ENCODE results near the gene NCMAP.

Gene NCMAP

DNA sequence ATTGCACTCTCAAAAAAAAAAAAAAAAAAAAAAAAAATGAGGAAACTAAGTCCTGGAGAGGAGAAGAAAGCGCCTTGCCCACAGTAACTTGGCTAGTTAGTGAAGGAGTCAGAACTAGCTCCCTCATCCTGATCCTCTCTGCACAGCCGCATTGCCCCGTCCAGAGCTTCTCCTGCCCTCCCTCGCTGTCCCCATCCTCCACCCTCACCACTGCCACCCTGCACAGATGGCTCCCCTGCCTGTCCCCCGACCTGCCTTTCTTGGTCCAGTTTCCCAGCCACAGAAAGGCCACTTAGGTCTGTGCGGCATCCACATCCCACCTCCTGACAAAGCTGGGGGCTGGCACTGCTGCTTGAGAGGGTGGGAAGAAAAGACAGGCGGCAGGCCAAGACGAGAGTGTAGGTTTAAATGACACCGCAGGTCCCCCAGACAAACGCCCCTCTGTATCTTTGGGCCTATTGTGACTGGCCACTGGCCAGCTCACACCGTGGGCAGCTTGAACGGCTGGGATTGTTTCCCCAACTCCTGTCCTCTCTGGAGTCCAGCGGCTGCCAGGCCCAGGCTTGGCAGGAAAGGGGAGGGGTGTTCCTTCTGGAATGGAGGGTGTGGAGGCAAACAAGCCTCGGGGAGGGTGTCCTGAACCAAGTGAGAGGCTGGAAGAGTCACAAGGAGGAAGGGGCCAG, 20.2 kb downstream of the NCMAP start:
- DNase-seq: peak; percentile 37

GRCh38 chr1:24578846-24579245, 23.0 kb downstream of the NCMAP start:
- no peak for DNase-seq

- DNase-seq: no peak
Measured at GRCh38 chr1:24580756-24581155, 24.9 kb downstream of the NCMAP start.

GRCh38 chr1:24584171-24584647, 28.3 kb downstream of the NCMAP start:
- no peak for DNase-seq

DNA sequence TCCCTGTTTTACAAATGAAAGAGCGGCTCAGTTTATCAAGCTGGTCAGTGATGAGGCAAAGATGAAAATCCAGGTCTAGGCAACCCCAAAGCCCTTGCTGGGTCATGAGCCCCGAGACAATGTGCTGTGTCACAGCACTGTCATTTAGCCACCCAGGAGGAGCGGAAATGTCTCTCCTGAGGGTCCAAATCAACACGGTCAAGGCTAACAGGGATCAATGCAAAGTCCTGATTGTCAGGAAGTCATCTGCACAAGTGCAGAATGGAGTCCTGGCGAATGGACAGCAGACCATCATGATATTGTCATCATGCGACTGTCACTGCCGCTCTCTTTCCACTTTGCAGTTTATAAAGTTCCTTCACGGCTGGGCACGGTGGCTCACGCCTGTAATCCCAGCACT, 30.2 kb downstream of the NCMAP start:
- DNase-seq: no peak

GRCh38 chr1:24586970-24587820, 31.3 kb downstream of the NCMAP start:
- DNase-seq: no peak

DNA sequence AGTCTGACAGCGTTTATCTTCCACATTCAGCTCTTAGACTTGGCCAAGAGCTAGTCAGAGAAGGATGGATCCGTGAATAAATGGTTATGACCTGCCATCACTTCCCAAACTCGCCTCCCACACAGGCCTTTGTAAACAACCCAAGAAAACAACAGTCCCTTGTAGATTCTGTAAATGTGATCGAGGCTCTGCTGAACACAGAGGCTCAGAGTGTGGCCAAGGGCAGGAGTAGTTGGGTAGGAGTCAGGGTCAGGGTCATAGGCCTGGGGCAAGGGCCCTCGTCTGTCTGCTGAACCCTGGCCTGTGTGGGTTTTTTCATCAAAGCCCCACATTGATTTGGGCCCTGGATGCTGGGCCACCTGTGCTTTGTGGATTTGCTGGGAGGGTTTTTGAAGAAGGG, 32.7 kb downstream of the NCMAP start:
- no peak for DNase-seq

GRCh38 chr1:24589200-24589599, 33.3 kb downstream of the NCMAP start:
- no peak for DNase-seq

GRCh38 chr1:24591781-24592180, 35.9 kb downstream of the NCMAP start:
- no peak for DNase-seq

DNA sequence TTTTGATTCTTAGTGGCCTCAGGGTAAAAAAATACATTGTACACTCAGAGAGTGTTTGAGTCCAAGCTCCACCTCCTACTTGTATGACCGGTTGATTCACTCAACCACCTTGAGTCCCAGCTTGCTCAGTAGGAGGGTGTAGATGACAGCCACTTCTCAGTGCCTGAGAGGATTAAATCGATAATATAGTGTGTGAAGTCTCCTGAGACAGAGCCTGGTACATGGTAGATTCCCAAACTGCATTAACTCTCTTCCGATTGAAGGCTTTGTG, 38.4 kb downstream of the NCMAP start:
- DNase-seq: no peak

DNA sequence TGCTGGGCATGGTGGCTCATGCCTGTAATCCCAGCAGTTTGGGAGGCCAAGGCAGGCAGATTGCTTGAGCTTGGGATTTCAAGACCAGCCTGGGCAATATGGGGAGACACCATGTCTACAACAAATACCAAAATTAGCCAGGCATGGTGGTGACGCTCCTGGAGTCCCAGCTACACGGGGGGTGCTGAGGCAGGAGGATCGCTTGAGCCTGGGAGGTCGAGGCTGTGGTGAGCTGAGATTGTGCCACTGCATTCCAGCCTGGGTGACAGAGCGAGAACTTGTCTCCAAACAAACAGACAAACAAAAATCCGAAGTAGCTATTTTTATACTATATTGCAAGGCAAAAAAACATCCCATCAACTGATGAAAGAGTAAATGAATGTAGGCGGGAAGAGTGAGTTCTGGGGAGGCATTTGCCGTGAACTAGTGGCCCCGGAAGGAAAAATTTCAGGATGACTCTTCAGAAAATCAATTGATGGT, 40.6 kb downstream of the NCMAP start:
- DNase-seq: no peak

DNA sequence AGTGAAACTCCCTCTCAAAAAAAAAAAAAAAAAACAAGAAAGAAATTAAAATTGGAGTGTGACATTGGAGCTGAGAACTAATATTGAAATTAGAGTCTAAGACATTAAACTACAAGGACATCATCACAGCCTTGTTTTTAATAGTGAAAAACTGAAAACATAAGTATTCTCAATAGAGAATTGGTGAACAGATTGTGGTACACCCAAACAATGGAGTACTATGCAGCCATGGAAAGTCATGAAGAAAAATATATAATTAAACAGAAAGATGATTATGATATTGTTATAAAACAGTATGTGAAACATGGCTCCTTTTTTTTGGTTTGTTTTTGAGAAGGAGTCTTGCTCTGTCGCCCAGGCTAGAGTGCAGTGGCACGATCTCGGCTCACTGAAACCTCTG, 43.4 kb downstream of the NCMAP start:
- no peak for DNase-seq

- no peak for DNase-seq
Measured at GRCh38 chr1:24600551-24600950, 44.7 kb downstream of the NCMAP start.

GRCh38 chr1:24605534-24606295, 49.8 kb downstream of the NCMAP start:
- no peak for DNase-seq

DNA sequence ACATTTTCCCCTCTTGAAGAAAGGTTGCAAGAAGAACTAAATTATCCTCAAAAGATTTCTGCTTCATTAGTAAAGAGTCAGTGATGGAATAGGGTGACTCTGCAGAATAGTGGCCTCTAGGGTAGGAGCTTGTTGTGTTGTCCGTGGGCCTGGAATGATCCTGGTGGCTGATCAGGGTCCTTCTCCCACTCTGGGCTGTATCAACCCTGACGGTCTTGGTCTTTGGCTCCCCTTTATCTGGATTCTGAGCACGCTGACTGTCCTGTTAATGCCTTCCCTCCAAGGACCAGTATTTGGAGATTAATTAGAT, 50.4 kb downstream of the NCMAP start:
- DNase-seq: no peak

GRCh38 chr1:24606621-24607020, 50.7 kb downstream of the NCMAP start:
- no peak for DNase-seq

DNA sequence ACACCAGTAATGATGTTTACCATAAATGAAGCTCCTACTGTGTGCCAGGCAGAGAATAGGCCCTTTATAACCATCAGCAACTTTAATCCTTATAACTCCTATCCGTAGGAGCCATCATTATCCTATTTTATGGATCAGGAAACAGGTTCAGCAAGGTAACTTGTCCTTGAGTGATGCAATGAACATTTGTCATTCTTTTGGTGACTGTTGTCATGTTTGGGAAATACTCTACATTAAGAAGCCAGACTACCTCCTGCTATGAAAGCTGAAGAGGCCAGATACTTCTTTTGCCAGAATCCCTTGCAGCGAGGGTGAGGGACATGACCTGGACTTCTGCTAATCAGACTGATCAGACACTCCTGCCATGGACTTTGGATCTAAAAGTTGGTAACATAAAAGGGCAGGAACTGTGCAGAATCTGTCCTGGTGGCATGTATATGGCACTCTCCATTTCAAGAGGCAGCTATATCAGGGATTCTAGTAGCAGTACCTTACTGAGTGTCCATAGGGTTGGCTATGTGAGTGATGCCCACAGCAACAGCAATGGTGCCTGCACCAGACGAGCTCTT, 54.1 kb downstream of the NCMAP start:
- DNase-seq: no peak

GRCh38 chr1:24619376-24619775, 63.5 kb downstream of the NCMAP start:
- DNase-seq: peak; percentile 18

DNA sequence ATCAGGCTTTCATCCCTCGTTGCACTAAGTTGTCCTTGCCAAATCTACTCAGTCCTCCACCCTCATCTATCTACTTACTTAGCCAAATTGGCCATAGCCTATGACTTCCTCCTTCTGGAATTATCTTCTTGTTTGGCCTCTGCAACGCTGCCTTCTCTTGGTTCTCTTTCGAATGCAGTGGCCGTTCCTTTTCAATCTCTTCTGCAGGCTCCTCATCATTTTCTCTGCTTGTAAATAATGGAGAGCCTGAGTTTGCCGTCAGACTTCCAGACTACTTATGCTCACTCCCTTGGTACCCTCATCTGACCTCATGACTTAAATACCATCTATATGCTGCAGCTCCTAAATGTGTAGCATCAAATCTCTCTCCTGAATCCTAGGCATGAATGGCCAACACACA, 64.8 kb downstream of the NCMAP start:
- DNase-seq: no peak

- DNase-seq: no peak
Measured at GRCh38 chr1:24621121-24621520, 65.2 kb downstream of the NCMAP start.

DNA sequence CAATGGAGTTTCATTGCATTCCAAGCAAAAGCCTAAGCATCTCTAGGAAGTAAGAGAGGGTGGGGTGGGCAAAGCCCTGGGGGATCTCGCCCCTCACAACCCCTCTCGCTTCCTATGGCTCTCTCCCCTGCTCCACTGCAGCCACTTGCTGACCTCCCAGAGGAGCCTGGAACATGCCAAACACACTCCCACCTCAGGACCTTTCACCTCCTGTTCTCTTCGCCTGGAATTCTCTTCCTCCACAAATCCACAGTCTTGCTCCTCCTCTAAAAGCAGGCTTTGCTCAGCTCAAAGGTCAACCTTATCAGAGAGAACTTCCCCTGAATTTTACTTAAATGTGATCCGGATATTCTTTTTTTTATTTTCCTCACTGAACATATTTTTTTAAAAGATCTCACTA, 66.3 kb downstream of the NCMAP start:
- DNase-seq: no peak

- DNase-seq: no peak
Measured at GRCh38 chr1:24632832-24633175, 76.9 kb downstream of the NCMAP start.

DNA sequence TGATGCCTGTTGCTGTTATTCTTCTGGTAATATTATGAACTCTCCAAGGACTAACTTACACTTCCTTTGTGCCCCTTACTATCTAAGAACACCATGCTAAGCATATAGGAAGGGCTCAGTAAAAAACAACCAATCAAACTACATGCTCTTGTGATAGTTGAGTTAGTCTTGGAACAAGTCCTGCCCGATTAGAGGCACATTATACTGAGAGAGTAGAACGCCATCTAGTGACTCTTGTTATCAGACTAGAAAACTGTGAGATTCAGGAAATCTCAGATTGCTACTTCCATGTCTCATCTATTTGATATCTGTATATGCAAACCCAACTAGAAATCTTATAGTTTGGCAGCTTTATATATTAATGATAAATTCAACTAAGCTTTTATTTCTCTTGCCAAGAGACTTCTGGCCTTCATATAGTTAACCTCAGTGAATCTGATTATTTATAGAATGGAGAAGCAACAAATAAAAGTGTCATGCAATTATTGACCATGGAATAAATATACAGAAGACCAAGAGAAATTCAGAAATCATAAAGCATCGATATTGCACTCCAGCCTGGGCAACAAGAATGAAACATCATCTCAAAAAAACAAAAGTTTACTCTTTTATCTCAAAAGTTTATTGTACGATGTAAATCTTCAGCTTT, 79.4 kb downstream of the NCMAP start:
- no peak for DNase-seq

All from right hindlimb (tissue), 1 donor.